Osteoblast (primary cell): Measurements from ENCODE around the gene APOL5. TPM values are rescaled to one million over a fixed set of nuclear protein-coding genes. Genes with fewer than 3 reads are reported as not detected.

ENCODE experiments used
- DNase-seq: peaks from one replicate; pipeline ENCODE4 v3.0.0; 2011; ENCODE audit warnings: low spot score, mixed read lengths; ENCODE audit not compliant: insufficient read length; ENCODE audit errors: missing footprints
- H2AFZ ChIP-seq: 2 replicates; pipeline ENCODE4 v1.6.0; 2011; ENCODE audit warnings: mild to moderate bottlenecking, low read length
- H3K27ac ChIP-seq: 2 replicates; pipeline ENCODE4 v1.5.1; 2011; ENCODE audit warnings: mild to moderate bottlenecking, low read depth, low read length, moderate library complexity
- H3K27me3 ChIP-seq: 2 replicates; pipeline ENCODE4 v1.6.0; 2012; ENCODE audit warnings: mild to moderate bottlenecking, control low read depth, inconsistent platforms, low read length, moderate library complexity; ENCODE audit not compliant: insufficient read depth
- H3K36me3 ChIP-seq: 2 replicates; pipeline ENCODE4 v1.5.1; 2011; ENCODE audit warnings: mild to moderate bottlenecking, low read length, control low read depth, moderate library complexity; ENCODE audit not compliant: insufficient read depth
- H3K4me1 ChIP-seq: 2 replicates; pipeline ENCODE4 v1.5.1; 2011; ENCODE audit warnings: mild to moderate bottlenecking, low read length, control low read depth, moderate library complexity; ENCODE audit not compliant: insufficient read depth
- H3K4me2 ChIP-seq: 2 replicates; pipeline ENCODE4 v1.6.0; 2011; ENCODE audit warnings: mild to moderate bottlenecking, low read length; ENCODE audit not compliant: insufficient read depth
- H3K4me3 ChIP-seq: fragments of 200-600 bp; sonication (generic); 3 replicates; pipeline ENCODE4 v1.5.1; 2012; ENCODE audit warnings: mild to moderate bottlenecking, low read length, inconsistent platforms; ENCODE audit not compliant: insufficient read depth
- H3K79me2 ChIP-seq: 2 replicates; pipeline ENCODE4 v1.6.0; 2012; ENCODE audit warnings: mild to moderate bottlenecking, low read length, control low read depth, inconsistent platforms; ENCODE audit not compliant: insufficient read depth
- H3K9me3 ChIP-seq: 2 replicates; pipeline ENCODE4 v1.5.1; 2011; ENCODE audit warnings: low read depth, low read length, control low read depth
- H4K20me1 ChIP-seq: 2 replicates; pipeline ENCODE4 v1.6.0; 2012; ENCODE audit warnings: mild to moderate bottlenecking, low read length, control low read depth; ENCODE audit not compliant: insufficient read depth
- CTCF ChIP-seq: IDR thresholded peaks from 2 replicates; pipeline ENCODE4 v1.5.1; 2011; ENCODE audit warnings: mild to moderate bottlenecking, low read depth, low read length, moderate library complexity; ENCODE audit errors: extremely low read depth
- total RNA-seq: library from RNA; depleted of rRNA; stranded (reverse); fragments of >200 nt; gene quantifications from 2 replicates; pipeline ENCODE4 v1.2.3, GENCODE V29; 2012

Gene APOL5
- total RNA-seq, 1 donor: not detected

DNA sequence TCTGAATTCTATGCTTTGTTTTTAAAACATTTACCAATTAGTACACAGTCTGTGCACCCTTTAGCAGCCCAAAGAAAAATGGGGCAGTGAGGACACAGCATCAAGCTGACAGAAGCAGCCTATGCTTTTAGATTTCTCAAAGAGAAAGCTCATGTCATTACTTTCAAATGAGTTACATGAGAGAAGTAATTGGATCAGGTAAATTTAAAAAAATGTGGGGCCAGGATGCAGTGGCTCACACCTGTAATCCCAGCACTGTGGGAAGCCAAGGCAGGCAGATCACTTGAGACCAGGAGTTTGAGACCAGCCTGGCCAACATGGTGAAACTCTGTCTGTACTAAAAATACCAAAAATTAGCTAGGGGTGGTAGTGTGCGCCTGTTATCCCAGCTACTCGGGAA lies 57.7 kb downstream of the APOL5 start:
- no peak overlapping the region for H2AFZ ChIP-seq
- H3K27me3 ChIP-seq: no peaks in the 10 kb centered on the region
- no peak overlapping the region for H3K4me3 ChIP-seq
- no peaks in the 10 kb centered on the region for H3K9me3 ChIP-seq
- peaks cover 33% of the 10 kb centered on the region for H3K79me2 ChIP-seq
- no peak for DNase-seq
- no peak overlapping the region for H3K27ac ChIP-seq
- H3K36me3 ChIP-seq: peaks cover 18% of the 10 kb centered on the region
- TF ChIP-seq CTCF: no peak
- no peak overlapping the region for H3K4me2 ChIP-seq
- no peaks in the 10 kb centered on the region for H4K20me1 ChIP-seq
- peaks cover 13% of the 10 kb centered on the region for H3K4me1 ChIP-seq

DNA sequence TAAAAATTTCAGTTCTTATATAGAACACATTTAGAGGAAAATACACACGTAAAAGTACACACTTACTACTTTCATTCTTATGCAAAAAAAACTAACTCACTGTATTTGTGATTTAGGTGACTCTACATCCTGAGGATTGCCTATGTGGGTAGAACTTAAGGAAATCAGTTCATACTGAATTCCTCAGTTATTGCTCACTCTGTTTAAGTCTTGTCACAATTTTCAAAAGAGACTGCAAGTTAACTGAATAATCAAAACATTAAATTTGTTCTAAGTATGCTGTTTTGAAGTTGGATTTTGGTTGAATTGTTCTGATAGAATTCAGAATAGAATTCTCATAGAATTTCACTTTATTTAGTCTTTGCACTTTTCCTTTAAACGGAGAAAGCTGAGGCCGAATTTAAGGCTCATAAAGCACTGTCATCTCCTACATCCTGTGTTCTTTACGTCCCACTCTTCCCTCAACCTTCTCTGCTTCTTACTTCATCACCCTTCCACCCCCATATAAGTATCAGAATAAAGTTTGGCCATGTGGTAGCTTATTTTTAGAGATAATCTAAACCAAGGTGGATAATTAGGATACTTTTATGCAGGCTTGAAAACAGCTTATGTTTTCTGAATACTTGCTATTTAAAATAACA lies 59.8 kb downstream of the APOL5 start:
- no peak overlapping the region for H2AFZ ChIP-seq
- H3K4me1 ChIP-seq: peaks cover 13% of the 10 kb centered on the region
- peak; percentile 78 for DNase-seq
- peaks cover 50% of the 10 kb centered on the region for H3K79me2 ChIP-seq
- H3K36me3 ChIP-seq: peaks cover 20% of the 10 kb centered on the region
- H3K4me3 ChIP-seq: peak overlapping the region; percentile 20
- peaks cover 6% of the 10 kb centered on the region for H4K20me1 ChIP-seq
- H3K27me3 ChIP-seq: no peaks in the 10 kb centered on the region
- H3K4me2 ChIP-seq: peak overlapping the region; percentile 63
- TF ChIP-seq CTCF: no peak
- no peaks in the 10 kb centered on the region for H3K9me3 ChIP-seq
- H3K27ac ChIP-seq: peak overlapping the region; percentile 38

Other genes with a start within 250 kb of the APOL5 start
- gene RASD2, start 177.0 kb upstream of the APOL5 start, total RNA-seq: under 0.01 and 0.29 TPM in 2 replicates
- 0.36 TPM in 1 of 2 replicates, not detected in the other for gene MB, start 100.5 kb upstream of the APOL5 start, total RNA-seq
- 40.7 and 51.8 TPM in 2 replicates for gene APOL6, start 69.4 kb upstream of the APOL5 start, total RNA-seq